Tibial nerve (tissue), 4 donors: ENCODE measurements around the gene MXD3.

Experiments
- CTCF ChIP-seq, 5 experiments: fragments of 200-600 bp in 3 of 5; fragments of 450-650 bp in 2 of 5; sonication (generic) in 3 of 5; IDR thresholded peaks; one replicate each; pipeline ENCODE4 v1.5.1; 2016 to 2019; ENCODE audit warnings: antibody characterized with exemption in 5 of 5, mild to moderate bottlenecking in 3 of 5, moderate library complexity in 2 of 5
- EP300 ChIP-seq, 2 donors: sonication (generic); formaldehyde crosslinking; IDR thresholded peaks; one replicate each; pipeline ENCODE4 v1.6.1; 2017; ENCODE audit warnings: antibody characterized with exemption in 2 of 2, mild to moderate bottlenecking in 1 of 2

- no peak for TF ChIP-seq CTCF (IDR thresholded peaks at IDR 0.05)
- TF ChIP-seq EP300 (IDR thresholded peaks at IDR 0.05), result no peak
These were observed 48.2 kb upstream of the MXD3 start for GRCh38 chr5:177359860-177360259.
